Liver (tissue), 3 donors: ENCODE data around the gene IL4.

Experiments used
- ATF3 ChIP-seq: IDR thresholded peaks from 2 replicates; pipeline ENCODE4 v1.6.1; 2016; ENCODE audit warnings: antibody characterized with exemption
- CTCF ChIP-seq: fragments of 150-350 bp; IDR thresholded peaks from 2 replicates; pipeline ENCODE4 v1.5.1; 2017; ENCODE audit warnings: improper control_type of control experiment, low read depth, low read length; ENCODE audit not compliant: missing input control
- FOXA1 ChIP-seq: IDR thresholded peaks from 2 replicates; pipeline ENCODE4 v1.6.1; 2016; ENCODE audit warnings: antibody characterized with exemption
- GABPA ChIP-seq, 2 donors: IDR thresholded peaks in 1 of 2; conservative IDR thresholded peaks in 1 of 2; 2 replicates each; pipeline ENCODE4 v1.6.1; 2016; ENCODE audit warnings: antibody characterized with exemption in 2 of 2, mild to moderate bottlenecking in 1 of 2, moderate library complexity in 1 of 2
- HNF4A ChIP-seq, 2 donors: conservative IDR thresholded peaks; 2 replicates each; pipeline ENCODE4 v1.6.1; 2016; ENCODE audit warnings: antibody characterized with exemption in 2 of 2, mild to moderate bottlenecking in 2 of 2
- REST ChIP-seq: IDR thresholded peaks from 2 replicates; pipeline ENCODE4 v1.6.1; 2016; ENCODE audit warnings: antibody characterized with exemption, mild to moderate bottlenecking
- RXRA ChIP-seq, 2 donors: IDR thresholded peaks; 2 replicates each; pipeline ENCODE4 v1.6.1; 2017 to 2018; ENCODE audit warnings: antibody characterized with exemption in 2 of 2, mild to moderate bottlenecking in 1 of 2
- SP1 ChIP-seq: IDR thresholded peaks from 2 replicates; pipeline ENCODE4 v1.6.1; 2018; ENCODE audit warnings: antibody characterized with exemption, mild to moderate bottlenecking
- TAF1 ChIP-seq: conservative IDR thresholded peaks from 2 replicates; pipeline ENCODE4 v1.6.1; 2016; ENCODE audit warnings: antibody characterized with exemption, mild to moderate bottlenecking
- donor health status: healthy.
- donor health status: healthy.

- no peak for TF ChIP-seq ATF3
- no peak for TF ChIP-seq CTCF
- no peak for TF ChIP-seq FOXA1
- TF ChIP-seq RXRA (IDR thresholded peaks at IDR 0.05), result no peak
- no peak for TF ChIP-seq REST
- no peak for TF ChIP-seq TAF1
- TF ChIP-seq SP1, result no peak
- no peak for TF ChIP-seq GABPA (IDR thresholded peaks at IDR 0.05 in 1 of 2, conservative IDR thresholded peaks at IDR 0.05 in 1 of 2)
- no peak for TF ChIP-seq HNF4A (conservative IDR thresholded peaks at IDR 0.05)
Observed at GRCh38 chr5:132628814-132629213, 45.0 kb upstream of the IL4 start.
